ENCODE measurements around the gene CLDN5.

Gene CLDN5

GRCh38 chr22:19508024-19508776 is 16.0 kb downstream of the CLDN5 start:
- no peaks in the 10 kb centered on the region for H3K4me1 Mint-ChIP-seq
- H3K27me3 Mint-ChIP-seq (ENCODE audit: low read depth) = no peaks in the 10 kb centered on the region
- no peak overlapping the region for H3K27ac Mint-ChIP-seq
- H3K9me3 Mint-ChIP-seq = no peaks in the 10 kb centered on the region
- no peak overlapping the region for H3K4me3 Mint-ChIP-seq
- peaks cover 18% of the 10 kb centered on the region for H3K36me3 Mint-ChIP-seq (ENCODE audit: low read depth)
- no peak for TF ChIP-seq CTCF (IDR thresholded peaks at IDR 0.05; ENCODE audit: unreplicated experiment in 3 of 3)

- H3K4me1 Mint-ChIP-seq = no peaks in the 10 kb centered on the region
- TF ChIP-seq CTCF (IDR thresholded peaks at IDR 0.05; ENCODE audit: unreplicated experiment in 3 of 3) = no peak
- no peak overlapping the region for H3K27ac Mint-ChIP-seq
Observed at GRCh38 chr22:19507534-19507861, 16.7 kb downstream of the CLDN5 start.

GRCh38 chr22:19506212-19506611 is 18.0 kb downstream of the CLDN5 start:
- H3K36me3 Mint-ChIP-seq (ENCODE audit: low read depth) = peaks cover 3% of the 10 kb centered on the region
- H3K27me3 Mint-ChIP-seq (ENCODE audit: low read depth) = no peaks in the 10 kb centered on the region
- no peak overlapping the region for H3K4me3 Mint-ChIP-seq
- TF ChIP-seq CTCF (IDR thresholded peaks at IDR 0.05; ENCODE audit: unreplicated experiment in 3 of 3) = no peak
- no peak overlapping the region for H3K27ac Mint-ChIP-seq
- no peaks in the 10 kb centered on the region for H3K9me3 Mint-ChIP-seq
- H3K4me1 Mint-ChIP-seq = no peaks in the 10 kb centered on the region

More at GRCh38 chr22:19507534-19507861, 16.7 kb downstream of the CLDN5 start:
- Mint-ChIP-seq H3K36me3 (ENCODE audit: low read depth) (peaks cover 13% of the 10 kb centered on the region), H3K4me3 (no peak overlapping the region), H3K9me3 (no peaks in the 10 kb centered on the region), H3K27me3 (ENCODE audit: low read depth) (no peaks in the 10 kb centered on the region)

GRCh38 chr22:19505735-19506126 is 18.5 kb downstream of the CLDN5 start:
- Mint-ChIP-seq H3K27ac (no peak overlapping the region), H3K4me3 (no peak overlapping the region), H3K36me3 (ENCODE audit: low read depth) (peaks cover 3% of the 10 kb centered on the region), H3K9me3 (no peaks in the 10 kb centered on the region), H3K4me1 (no peaks in the 10 kb centered on the region), H3K27me3 (ENCODE audit: low read depth) (no peaks in the 10 kb centered on the region)
- TF ChIP-seq CTCF (IDR thresholded peaks at IDR 0.05; ENCODE audit: unreplicated experiment in 3 of 3) = no peak

- Mint-ChIP-seq H3K36me3 (ENCODE audit: low read depth) (peaks cover 3% of the 10 kb centered on the region), H3K4me1 (no peaks in the 10 kb centered on the region), H3K27me3 (ENCODE audit: low read depth) (no peaks in the 10 kb centered on the region), H3K4me3 (no peak overlapping the region), H3K9me3 (no peaks in the 10 kb centered on the region), H3K27ac (no peak overlapping the region)
- no peak for TF ChIP-seq CTCF (IDR thresholded peaks at IDR 0.05; ENCODE audit: unreplicated experiment in 3 of 3)
Observed at GRCh38 chr22:19504900-19505734, 19.1 kb downstream of the CLDN5 start.
